ENCODE results near the gene CAPN5. TPM values are rescaled to one million over a fixed set of nuclear protein-coding genes. Genes with fewer than 3 reads are reported as not detected.

Gene CAPN5
- total RNA-seq, 2 donors from 2014 or later, result 2.6 to 4.0 TPM

DNA sequence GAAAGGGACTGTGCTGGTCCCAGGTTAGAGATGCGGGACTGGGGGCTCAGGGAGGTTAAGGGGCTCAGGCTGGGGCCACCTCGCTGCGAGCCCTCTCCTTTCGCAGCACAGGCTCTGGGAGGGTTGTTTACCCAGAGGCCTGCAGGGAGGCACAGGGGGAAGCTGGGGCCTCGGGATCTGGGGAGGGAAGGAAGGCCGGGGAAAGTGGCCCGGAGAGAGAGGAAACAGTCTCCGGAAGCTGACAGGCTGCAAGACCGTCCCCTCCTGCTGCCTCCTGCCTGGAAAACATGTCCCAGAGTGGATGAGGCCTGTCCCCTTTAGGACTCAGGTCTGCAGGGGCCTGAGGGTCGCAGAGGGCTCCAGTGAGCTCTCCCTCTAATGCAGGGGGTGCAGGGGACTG lies 106.7 kb downstream of the CAPN5 start:
- no peaks in the 10 kb centered on the region for H3K36me3 ChIP-seq
- DNase-seq (ENCODE audit: low spot score), result no peak
- no peak overlapping the region for H3K4me3 ChIP-seq
- H3K9me3 ChIP-seq, result no peaks in the 10 kb centered on the region
- H3K27me3 ChIP-seq, result no peaks in the 10 kb centered on the region
- H3K4me1 ChIP-seq, result no peaks in the 10 kb centered on the region
- TF ChIP-seq, protein P1, sequence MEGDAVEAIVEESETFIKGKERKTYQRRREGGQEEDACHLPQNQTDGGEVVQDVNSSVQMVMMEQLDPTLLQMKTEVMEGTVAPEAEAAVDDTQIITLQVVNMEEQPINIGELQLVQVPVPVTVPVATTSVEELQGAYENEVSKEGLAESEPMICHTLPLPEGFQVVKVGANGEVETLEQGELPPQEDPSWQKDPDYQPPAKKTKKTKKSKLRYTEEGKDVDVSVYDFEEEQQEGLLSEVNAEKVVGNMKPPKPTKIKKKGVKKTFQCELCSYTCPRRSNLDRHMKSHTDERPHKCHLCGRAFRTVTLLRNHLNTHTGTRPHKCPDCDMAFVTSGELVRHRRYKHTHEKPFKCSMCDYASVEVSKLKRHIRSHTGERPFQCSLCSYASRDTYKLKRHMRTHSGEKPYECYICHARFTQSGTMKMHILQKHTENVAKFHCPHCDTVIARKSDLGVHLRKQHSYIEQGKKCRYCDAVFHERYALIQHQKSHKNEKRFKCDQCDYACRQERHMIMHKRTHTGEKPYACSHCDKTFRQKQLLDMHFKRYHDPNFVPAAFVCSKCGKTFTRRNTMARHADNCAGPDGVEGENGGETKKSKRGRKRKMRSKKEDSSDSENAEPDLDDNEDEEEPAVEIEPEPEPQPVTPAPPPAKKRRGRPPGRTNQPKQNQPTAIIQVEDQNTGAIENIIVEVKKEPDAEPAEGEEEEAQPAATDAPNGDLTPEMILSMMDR (IDR thresholded peaks at IDR 0.05), result no peak
- H3K27ac ChIP-seq, result no peak overlapping the region

DNA sequence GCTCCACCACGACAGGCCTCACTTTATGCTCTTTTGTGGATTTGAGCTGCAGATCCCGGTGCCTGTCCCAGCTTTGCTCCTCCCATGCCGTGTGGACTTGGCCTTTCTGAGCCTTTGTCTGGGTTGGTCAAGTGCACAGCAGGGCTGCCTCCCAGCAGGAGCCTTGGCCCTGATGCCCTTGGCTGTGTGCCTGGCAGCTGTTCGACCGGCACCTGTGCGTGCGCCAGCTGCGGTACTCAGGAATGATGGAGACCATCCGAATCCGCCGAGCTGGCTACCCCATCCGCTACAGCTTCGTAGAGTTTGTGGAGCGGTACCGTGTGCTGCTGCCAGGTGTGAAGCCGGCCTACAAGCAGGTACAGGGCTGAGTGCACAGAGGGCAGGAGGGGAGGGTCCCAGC lies 107.8 kb downstream of the CAPN5 start:
- Histone ChIP-seq H3K27me3 (no peaks in the 10 kb centered on the region), H3K36me3 (no peaks in the 10 kb centered on the region), H3K4me3 (no peak overlapping the region), H3K27ac (no peak overlapping the region), H3K4me1 (no peaks in the 10 kb centered on the region), H3K9me3 (no peaks in the 10 kb centered on the region)
- TF ChIP-seq, protein P1 (IDR thresholded peaks at IDR 0.05), result no peak
- DNase-seq (ENCODE audit: low spot score), result no peak

DNA sequence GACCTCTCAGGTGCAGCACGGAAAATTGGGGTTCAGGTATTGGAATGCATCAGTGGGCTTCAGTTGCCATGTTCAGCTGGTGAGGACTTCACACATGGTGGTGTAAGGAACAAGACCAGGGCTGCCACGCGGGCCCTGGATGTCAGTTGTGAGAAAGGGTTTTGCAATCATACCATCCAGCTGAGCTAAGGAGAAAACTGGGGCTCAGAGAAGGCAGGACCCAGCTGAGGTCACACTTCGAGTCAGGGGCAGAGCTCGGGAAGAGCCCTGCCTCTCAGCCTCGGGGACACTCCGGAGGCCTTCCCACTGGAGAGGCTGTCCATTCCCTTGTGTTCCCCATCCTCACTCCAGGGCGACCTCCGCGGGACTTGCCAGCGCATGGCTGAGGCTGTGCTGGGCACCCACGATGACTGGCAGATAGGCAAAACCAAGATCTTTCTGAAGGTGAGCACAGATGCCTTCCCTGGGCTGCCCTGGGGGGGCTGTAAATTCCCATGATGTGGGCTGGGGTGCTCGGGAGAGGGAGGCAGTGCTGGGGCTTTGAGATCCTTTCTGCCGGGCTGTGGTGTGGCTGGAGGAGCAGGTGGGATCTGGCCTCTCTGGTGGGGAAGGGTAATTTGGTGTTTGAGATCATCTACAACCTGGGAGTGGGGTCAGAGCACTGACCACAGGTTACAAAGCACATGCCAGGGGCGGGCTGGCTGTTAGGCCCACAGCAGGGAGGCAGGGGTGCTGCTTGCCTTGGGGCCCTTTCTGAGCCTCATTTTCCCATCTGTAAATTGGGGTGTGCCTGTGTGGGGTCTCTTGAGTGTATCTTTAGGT lies 108.5 kb downstream of the CAPN5 start:
- no peaks in the 10 kb centered on the region for H3K4me1 ChIP-seq
- TF ChIP-seq, protein P1 (IDR thresholded peaks at IDR 0.05), result no peak
- no peaks in the 10 kb centered on the region for H3K9me3 ChIP-seq
- no peak for DNase-seq (ENCODE audit: low spot score)
- H3K4me3 ChIP-seq, result no peak overlapping the region
- H3K36me3 ChIP-seq, result no peaks in the 10 kb centered on the region
- H3K27me3 ChIP-seq, result no peaks in the 10 kb centered on the region
- H3K27ac ChIP-seq, result peak overlapping the region in 1 of 2 donors; percentile 10

Other genes starting within 250 kb of the CAPN5 start
- 10 to 100 TPM in 1 of 2 donors, 1 to 10 TPM in 1; 6.4 to 11.3 TPM for gene ACER3, start 206.1 kb upstream of the CAPN5 start, total RNA-seq
- gene B3GNT6, start 32.6 kb upstream of the CAPN5 start, total RNA-seq, result not detected
- not detected for gene OMP, start 35.9 kb downstream of the CAPN5 start, total RNA-seq
- gene MYO7A, start 61.3 kb downstream of the CAPN5 start, total RNA-seq, result 1 to 10 TPM; 1.4 to 5.0 TPM
- not detected for gene GDPD4, start 234.7 kb downstream of the CAPN5 start, total RNA-seq

All from right atrium auricular region (tissue), 2 donors.